Left ventricle myocardium inferior (tissue), 1 donor: ENCODE results near the gene GDF9. TPM values are rescaled to one million over a fixed set of nuclear protein-coding genes. Genes with fewer than 3 reads are reported as not detected.

Experiments used
- DNase-seq: peaks from one replicate; pipeline ENCODE4 v3.0.0-alpha.2; 2020
- H3K27ac ChIP-seq: fragments of 200-600 bp; replicated peaks from 2 replicates; pipeline ENCODE4 v1.8.0; 2021
- H3K27me3 ChIP-seq: fragments of 200-600 bp; 2 replicates; pipeline ENCODE4 v1.8.0; 2021; ENCODE audit warnings: low read depth
- H3K36me3 ChIP-seq: fragments of 200-600 bp; 2 replicates; pipeline ENCODE4 v1.8.0; 2021
- H3K4me1 ChIP-seq: fragments of 200-600 bp; 2 replicates; pipeline ENCODE4 v1.8.0; 2021
- H3K4me3 ChIP-seq: fragments of 200-600 bp; 2 replicates; pipeline ENCODE4 v1.8.0; 2021; ENCODE audit warnings: mild to moderate bottlenecking, moderate library complexity
- H3K9me3 ChIP-seq: fragments of 200-600 bp; replicated peaks from 2 replicates; pipeline ENCODE4 v1.8.0; 2021
- CTCF ChIP-seq: fragments of 200-600 bp; IDR thresholded peaks from 2 replicates; pipeline ENCODE4 v1.8.0; 2021; ENCODE audit warnings: antibody characterized with exemption, mild to moderate bottlenecking, borderline replicate concordance
- intact Hi-C: fragments of 100-400 bp; cut with micrococcal nuclease; formaldehyde crosslinking; loops from one replicate; pipeline ENCODE4 v1.11.0; 2022
- total RNA-seq: library from RNA; stranded (reverse); fragmentation: NEBNext Ultra II Directional; extraction: Animal tissue kit (Norgen Biotek cat#: 25700); gene quantifications from one replicate; pipeline ENCODE4 v1.2.1, GENCODE V29; 2021
- donor health status: DM: no; HTN: yes; CAD: no; lungs with severe emphysema.

GDF9 gene
- total RNA-seq, 1 donor from 2014 or later: 0.52 TPM

- no peak for DNase-seq
- no peaks in the 10 kb centered on the region for H3K36me3 ChIP-seq
- H3K27ac ChIP-seq: no peak overlapping the region
- intact Hi-C loops: no loop called here
- peaks cover 7% of the 10 kb centered on the region for H3K4me1 ChIP-seq
- TF ChIP-seq CTCF: no peak
- H3K9me3 ChIP-seq: no peaks in the 10 kb centered on the region
- H3K4me3 ChIP-seq: no peak overlapping the region
- H3K27me3 ChIP-seq: no peaks in the 10 kb centered on the region
These were observed 12.0 kb downstream of the GDF9 start for GRCh38 chr5:132854301-132854700.

GRCh38 chr5:132853790-132854189, 12.5 kb downstream of the GDF9 start:
- no peaks in the 10 kb centered on the region for H3K27me3 ChIP-seq
- H3K36me3 ChIP-seq: no peaks in the 10 kb centered on the region
- peaks cover 7% of the 10 kb centered on the region for H3K4me1 ChIP-seq
- H3K4me3 ChIP-seq: no peak overlapping the region
- no peaks in the 10 kb centered on the region for H3K9me3 ChIP-seq
- no peak for DNase-seq
- TF ChIP-seq CTCF: no peak
- intact Hi-C loops: no loop called here
- no peak overlapping the region for H3K27ac ChIP-seq

GRCh38 chr5:132853323-132853722, 12.9 kb downstream of the GDF9 start:
- Histone ChIP-seq H3K27ac (no peak overlapping the region), H3K4me1 (peaks cover 7% of the 10 kb centered on the region), H3K4me3 (no peak overlapping the region), H3K36me3 (no peaks in the 10 kb centered on the region), H3K9me3 (no peaks in the 10 kb centered on the region), H3K27me3 (no peaks in the 10 kb centered on the region)
- no peak for TF ChIP-seq CTCF
- intact Hi-C loops: no loop called here
- DNase-seq: no peak

- TF ChIP-seq CTCF: no peak
- no peaks in the 10 kb centered on the region for H3K27me3 ChIP-seq
- no peak overlapping the region for H3K27ac ChIP-seq
- intact Hi-C loops: no loop called here
- no peaks in the 10 kb centered on the region for H3K9me3 ChIP-seq
- H3K4me1 ChIP-seq: peaks cover 7% of the 10 kb centered on the region
- no peak overlapping the region for H3K4me3 ChIP-seq
- H3K36me3 ChIP-seq: no peaks in the 10 kb centered on the region
- no peak for DNase-seq
These were observed 16.2 kb downstream of the GDF9 start for GRCh38 chr5:132850066-132850465.

GRCh38 chr5:132849347-132849746, 16.9 kb downstream of the GDF9 start:
- H3K9me3 ChIP-seq: no peaks in the 10 kb centered on the region
- no peak overlapping the region for H3K27ac ChIP-seq
- intact Hi-C loops: no loop called here
- H3K4me3 ChIP-seq: no peak overlapping the region
- DNase-seq: no peak
- no peaks in the 10 kb centered on the region for H3K27me3 ChIP-seq
- H3K4me1 ChIP-seq: peaks cover 5% of the 10 kb centered on the region
- H3K36me3 ChIP-seq: no peaks in the 10 kb centered on the region
- no peak for TF ChIP-seq CTCF

- Histone ChIP-seq H3K36me3 (no peaks in the 10 kb centered on the region), H3K4me3 (no peak overlapping the region), H3K27ac (no peak overlapping the region), H3K27me3 (no peaks in the 10 kb centered on the region), H3K4me1 (no peaks in the 10 kb centered on the region), H3K9me3 (no peaks in the 10 kb centered on the region)
- no peak for TF ChIP-seq CTCF
- intact Hi-C loops: no loop called here
- no peak for DNase-seq
These were observed 18.0 kb downstream of the GDF9 start for GRCh38 chr5:132848270-132848669.
